Cardiac fibroblast (primary cell): Measurements from ENCODE around the gene CIAPIN1.
"Not testable (repeated sequence)": the region's sequence is repeated elsewhere in the genome, so short reads cannot be mapped to it uniquely, and the experiment has no call there.

Experiments
- DNase-seq, 2 donors: peaks; one replicate each; pipeline versions ENCODE4 v3.0.0 to v3.0.0-alpha.2; 2010; ENCODE audit warnings: low read depth in 2 of 2
- H3K4me3 ChIP-seq, 2 donors: replicated peaks in 1 of 2; 1 replicate in 1 of 2; 2 replicates in 1 of 2; pipeline ENCODE4 v1.5.1; 2011; ENCODE audit warnings: low read depth in 2 of 2, low read length in 2 of 2, mild to moderate bottlenecking in 2 of 2, moderate library complexity in 1 of 2
- TF ChIP-seq, protein P1 (sequence below): IDR thresholded peaks from one replicate; pipeline ENCODE4 v1.5.1; 2011; ENCODE audit warnings: low read depth, mild to moderate bottlenecking, low read length, inconsistent platforms

The CIAPIN1 gene

DNA sequence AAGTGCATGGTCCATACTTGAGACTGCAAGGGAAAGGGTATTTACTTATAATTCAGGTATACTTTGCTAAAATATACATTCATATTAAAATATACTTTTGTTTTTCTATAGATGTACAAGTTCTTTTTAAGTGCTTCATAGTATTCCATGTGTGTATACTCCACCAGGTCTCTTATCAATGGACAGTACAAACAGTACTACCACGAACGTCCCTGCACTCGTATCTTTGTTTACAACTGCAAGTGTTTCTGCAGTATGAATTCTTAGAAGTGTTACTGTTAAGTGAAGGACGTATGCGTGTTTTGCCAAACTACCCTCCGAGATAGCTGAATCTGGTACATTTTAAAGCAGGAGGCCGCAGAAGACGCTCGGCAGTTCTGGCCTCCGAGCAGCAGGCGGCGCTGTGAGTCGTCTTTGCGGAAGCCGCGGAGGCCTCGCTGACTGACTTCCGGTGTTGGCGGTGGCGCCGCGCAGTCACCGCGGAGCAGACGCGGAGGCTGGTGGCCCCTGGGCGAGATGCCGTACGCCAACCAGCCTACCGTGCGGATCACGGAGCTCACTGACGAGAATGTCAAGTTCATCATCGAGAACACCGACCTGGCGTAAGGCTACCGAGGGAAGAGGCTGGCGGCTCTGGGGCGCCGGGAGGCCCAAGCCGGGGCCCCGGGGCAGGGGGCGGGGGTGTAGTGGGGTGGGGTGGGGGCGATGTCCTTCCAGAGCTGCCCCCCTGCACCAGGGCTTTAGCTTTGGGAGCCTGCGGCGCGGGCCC is 15.2 kb upstream of the CIAPIN1 start, which contains the start of gene POLR2C:
TSS of gene POLR2C (plus strand) at position 471 of the 769 bp plus-strand sequence. CDS start at position 517, 46 bp downstream.
- DNase-seq: peak; percentile 89 to 90
- peak within 1 kb of the TSS; percentile 81 to 92 for H3K4me3 ChIP-seq
- TF ChIP-seq, protein P1, sequence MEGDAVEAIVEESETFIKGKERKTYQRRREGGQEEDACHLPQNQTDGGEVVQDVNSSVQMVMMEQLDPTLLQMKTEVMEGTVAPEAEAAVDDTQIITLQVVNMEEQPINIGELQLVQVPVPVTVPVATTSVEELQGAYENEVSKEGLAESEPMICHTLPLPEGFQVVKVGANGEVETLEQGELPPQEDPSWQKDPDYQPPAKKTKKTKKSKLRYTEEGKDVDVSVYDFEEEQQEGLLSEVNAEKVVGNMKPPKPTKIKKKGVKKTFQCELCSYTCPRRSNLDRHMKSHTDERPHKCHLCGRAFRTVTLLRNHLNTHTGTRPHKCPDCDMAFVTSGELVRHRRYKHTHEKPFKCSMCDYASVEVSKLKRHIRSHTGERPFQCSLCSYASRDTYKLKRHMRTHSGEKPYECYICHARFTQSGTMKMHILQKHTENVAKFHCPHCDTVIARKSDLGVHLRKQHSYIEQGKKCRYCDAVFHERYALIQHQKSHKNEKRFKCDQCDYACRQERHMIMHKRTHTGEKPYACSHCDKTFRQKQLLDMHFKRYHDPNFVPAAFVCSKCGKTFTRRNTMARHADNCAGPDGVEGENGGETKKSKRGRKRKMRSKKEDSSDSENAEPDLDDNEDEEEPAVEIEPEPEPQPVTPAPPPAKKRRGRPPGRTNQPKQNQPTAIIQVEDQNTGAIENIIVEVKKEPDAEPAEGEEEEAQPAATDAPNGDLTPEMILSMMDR: peak; percentile 98

DNA sequence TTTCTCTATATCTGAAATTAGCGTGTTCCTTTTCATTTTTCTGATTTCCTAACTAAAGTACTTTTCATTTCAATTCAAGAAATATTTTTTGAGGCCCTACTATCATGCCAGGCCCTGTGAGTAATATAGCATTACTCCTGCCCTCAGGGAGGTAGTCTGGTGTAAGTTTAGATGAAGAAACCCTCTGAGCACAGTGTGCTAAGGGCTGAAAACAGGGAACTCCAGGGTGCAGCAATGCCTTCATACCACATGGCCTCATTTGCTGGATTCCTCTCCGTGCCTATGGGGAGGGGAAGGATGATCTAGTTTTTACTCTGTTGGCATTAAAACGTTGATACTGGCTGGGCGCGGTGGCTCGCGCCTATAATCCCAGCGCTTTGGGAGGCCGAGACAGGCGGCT is 4.8 kb upstream of the CIAPIN1 start:
- H3K4me3 ChIP-seq: no peak overlapping the region
- TF ChIP-seq, protein P1: no peak
- no peak for DNase-seq

DNA sequence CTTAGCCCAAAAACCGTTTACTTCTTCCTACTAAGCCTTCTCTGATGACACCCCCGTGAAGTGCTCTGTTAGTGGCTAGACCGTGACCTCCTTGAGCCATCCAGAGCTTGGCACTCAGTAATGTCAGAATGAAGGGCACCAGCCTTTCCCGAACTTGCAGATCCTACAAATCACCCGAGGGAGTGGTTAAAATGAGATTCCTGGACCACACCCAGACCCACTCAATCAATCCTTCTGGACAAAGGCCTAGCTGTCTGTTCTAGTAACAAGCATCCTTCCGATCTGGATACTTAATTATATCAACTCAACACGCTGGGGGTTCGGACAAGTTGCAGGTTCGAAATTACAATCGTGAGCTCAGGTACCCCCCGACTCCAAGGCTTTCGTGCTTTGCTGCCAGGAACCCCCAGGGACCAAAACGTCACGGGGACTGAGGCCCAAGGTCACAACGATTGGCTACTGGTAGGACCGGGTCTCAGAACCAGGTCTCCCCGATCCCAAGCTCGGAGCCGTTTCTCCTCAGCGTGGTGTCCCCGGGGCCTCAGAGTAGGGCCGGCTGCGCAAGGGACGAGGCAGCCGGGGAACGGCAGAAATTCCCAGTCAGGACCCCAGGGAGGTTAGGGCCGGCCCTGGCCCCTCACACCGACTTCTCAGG is 527 bp downstream of the CIAPIN1 start:
- TF ChIP-seq, protein P1: no peak
- peak; percentile 41 to 48 for DNase-seq
- H3K4me3 ChIP-seq: peak overlapping the region; percentile 93 to 95

DNA sequence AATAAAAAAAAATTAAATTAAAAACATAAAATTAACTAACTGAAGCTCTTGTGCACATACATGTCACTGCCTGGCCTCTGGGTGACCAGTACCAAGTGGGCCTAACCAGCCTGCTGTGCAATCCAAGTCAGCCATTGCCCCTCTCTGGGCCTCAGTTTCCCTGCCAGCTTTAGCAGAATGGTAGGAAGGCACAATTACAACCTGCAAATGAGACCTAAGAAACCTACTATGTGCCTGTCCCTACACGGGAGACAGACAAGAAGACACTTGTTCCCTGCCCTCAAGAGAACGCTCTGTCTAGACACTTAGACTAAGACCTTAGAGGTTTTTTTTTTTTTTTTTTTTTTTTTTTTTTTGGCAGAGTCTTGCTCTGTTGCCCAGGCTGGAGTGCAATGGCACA is 1.7 kb downstream of the CIAPIN1 start:
- H3K4me3 ChIP-seq: no peak overlapping the region
- TF ChIP-seq, protein P1: no peak
- no peak for DNase-seq

DNA sequence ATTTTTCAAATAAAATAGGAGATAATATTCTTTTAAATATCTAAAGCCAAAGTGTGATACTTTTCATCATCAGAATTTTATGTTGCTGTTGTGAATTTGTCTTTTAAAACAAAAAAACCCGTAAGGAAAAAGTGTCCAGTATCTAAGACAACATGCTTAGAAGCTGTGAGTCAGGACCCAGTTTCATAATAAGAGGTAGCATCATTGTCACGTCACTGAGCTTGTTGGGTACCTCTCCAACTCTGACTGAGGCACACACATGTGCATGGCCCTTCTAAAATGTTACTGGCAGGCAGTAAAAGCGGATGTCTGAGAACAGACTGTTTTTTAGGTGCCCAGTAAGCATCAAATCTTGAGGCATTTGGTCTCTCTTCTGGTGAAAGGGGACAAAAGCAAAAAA is 2.5 kb downstream of the CIAPIN1 start:
- TF ChIP-seq, protein P1: no peak
- H3K4me3 ChIP-seq: no peak overlapping the region
- DNase-seq: peak; percentile 40 to 72

DNA sequence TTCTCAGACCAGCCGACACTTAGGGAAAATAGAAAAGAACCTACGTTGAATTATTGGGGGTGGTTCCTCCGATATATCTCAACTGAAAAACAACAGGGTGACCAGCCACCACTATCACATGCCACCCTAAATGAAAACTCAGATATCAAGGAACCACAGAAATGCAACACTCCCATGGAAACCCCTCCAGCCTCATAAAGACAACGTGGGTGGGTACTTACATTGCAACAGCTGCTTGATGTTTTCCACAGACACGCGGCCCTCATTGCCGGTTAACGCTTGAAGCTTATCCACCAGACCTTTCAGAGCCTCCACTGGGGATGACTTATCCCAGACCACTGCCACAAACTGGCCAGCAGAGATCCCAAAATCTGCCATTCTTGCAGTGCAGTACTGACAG is 6.6 kb downstream of the CIAPIN1 start:
- not testable (repeated sequence) for H3K4me3 ChIP-seq, DNase-seq

DNA sequence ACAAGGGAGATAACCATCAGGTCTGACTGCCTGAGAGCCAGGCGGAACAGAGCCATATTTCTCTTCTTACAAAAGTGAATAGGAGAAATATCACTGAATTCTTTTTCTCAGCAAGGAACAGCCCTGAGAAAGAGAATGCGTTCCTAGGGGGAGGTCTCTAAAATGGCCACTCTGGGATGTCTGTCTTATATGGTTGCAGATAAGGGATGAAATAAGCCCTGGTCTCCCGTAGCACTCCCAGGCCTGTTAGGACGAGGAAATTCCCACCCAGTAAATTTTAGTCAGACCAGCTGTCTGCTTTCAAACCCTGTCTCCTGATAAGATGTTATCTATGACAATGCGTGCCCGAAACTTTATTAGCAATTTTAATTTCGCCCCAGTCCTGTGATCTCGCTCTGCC is 7.2 kb downstream of the CIAPIN1 start:
- not testable (repeated sequence) for H3K4me3 ChIP-seq, DNase-seq
